ENCODE measurements around the gene KRTAP2-3.
"Not testable (repeated sequence)": the region's sequence is repeated elsewhere in the genome, so short reads cannot be mapped to it uniquely, and the experiment has no call there.

The KRTAP2-3 gene

GRCh38 chr17:41060052-41060604, at the start of gene KRTAP2-3:
KRTAP2-3 (minus strand) TSS chr17:41060114; CDS start chr17:41060050, 64 bp downstream.
- DNase-seq (ENCODE audit: low read depth), result no peak

GRCh38 chr17:41108728-41109386, 48.9 kb upstream of the KRTAP2-3 start:
- not testable (repeated sequence) for H3K4me3 ChIP-seq (ENCODE audit: low read depth, low read length); DNase-seq (ENCODE audit: low read depth)

More at GRCh38 chr17:41060052-41060604, at the start of gene KRTAP2-3:
- no peak for TF ChIP-seq CTCF (IDR thresholded peaks at IDR 0.05; ENCODE audit: insufficient read depth, low read depth, low read length, missing control alignments)
- H3K4me3 ChIP-seq (ENCODE audit: low read depth, low read length), result no peak within 1 kb of the TSS

- TF ChIP-seq CTCF (IDR thresholded peaks at IDR 0.05; ENCODE audit: insufficient read depth, low read depth, low read length, missing control alignments), result no peak
- no peak overlapping the region for H3K4me3 ChIP-seq (ENCODE audit: low read depth, low read length)
- DNase-seq (ENCODE audit: low read depth), result no peak
Measured at GRCh38 chr17:41107941-41108450, 48.1 kb upstream of the KRTAP2-3 start.

- not testable (repeated sequence) for DNase-seq (ENCODE audit: low read depth)
Measured at GRCh38 chr17:41105347-41105746, 45.4 kb upstream of the KRTAP2-3 start, which contains the start of gene KRTAP4-9. KRTAP4-9 (plus strand) TSS chr17:41105389; CDS start chr17:41105389, 0 bp downstream.

GRCh38 chr17:41104386-41105038, 44.6 kb upstream of the KRTAP2-3 start:
- not testable (repeated sequence) for H3K4me3 ChIP-seq (ENCODE audit: low read depth, low read length)

More at GRCh38 chr17:41105347-41105746, 45.4 kb upstream of the KRTAP2-3 start, which contains the start of gene KRTAP4-9:
- not testable (repeated sequence) for H3K4me3 ChIP-seq (ENCODE audit: low read depth, low read length)

DNA sequence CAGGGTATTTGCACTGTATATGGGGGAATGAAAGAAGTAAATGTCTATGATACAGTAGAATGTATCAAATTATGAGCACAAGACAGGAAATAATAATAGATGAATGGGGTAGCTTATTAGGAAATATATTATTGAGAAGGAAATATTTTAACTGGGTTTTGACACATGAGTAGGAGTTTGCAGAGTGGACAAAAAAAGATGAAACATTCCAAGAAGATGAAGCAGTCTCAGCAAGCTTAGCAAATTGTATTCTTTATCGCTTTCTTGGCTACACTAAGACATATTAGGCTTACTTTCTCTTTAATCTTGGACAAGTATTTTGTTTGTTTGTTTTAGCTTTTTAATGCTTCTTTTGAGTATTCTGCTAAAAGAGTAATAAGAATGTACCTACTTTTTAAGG, 44.0 kb upstream of the KRTAP2-3 start:
- no peak overlapping the region for H3K4me3 ChIP-seq (ENCODE audit: low read depth, low read length)
- no peak for DNase-seq (ENCODE audit: low read depth)

More at GRCh38 chr17:41104386-41105038, 44.6 kb upstream of the KRTAP2-3 start:
- DNase-seq (ENCODE audit: low read depth), result not testable (repeated sequence)

DNA sequence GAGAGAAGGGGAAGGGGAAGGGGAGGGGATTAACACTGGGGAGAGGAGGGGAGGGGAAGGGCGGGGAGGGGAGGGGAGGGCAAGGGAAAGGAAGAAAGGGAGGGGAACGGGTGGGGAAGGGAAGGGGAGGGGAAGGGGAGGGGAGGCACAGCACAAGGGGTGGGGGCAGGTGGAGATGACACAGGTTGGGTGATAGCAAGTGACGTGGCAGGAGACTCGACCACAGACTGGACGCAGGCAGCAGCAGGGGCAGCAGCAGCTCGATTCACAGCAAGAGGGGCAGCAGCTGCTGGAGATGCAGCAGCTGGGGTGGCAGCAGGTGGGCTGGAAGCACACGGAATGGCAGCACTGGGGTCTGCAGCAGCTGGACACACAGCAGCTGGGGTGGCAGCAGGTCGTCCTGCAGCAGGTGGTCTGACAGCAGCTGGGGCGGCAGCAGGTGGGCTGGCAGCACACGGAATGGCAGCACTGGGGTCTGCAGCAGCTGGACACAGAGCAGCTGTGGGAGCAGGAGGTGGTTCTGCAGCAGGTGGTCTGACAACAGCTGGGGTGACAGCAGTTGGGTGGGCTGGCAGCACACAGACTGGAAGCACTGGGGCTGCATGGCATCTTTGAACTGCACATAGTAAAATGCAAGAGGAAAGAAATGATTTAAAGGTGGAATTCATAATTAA, 41.8 kb upstream of the KRTAP2-3 start, which contains the start of gene KRTAP4-16:
Gene KRTAP4-16, minus strand, starts transcription at position 624 of the 674 bp plus-strand sequence. Its CDS starts 0 bp downstream, at position 624.
- no peak for DNase-seq (ENCODE audit: low read depth)
- no peak for TF ChIP-seq CTCF (IDR thresholded peaks at IDR 0.05; ENCODE audit: insufficient read depth, low read depth, low read length, missing control alignments)
- no peak within 1 kb of the TSS for H3K4me3 ChIP-seq (ENCODE audit: low read depth, low read length)

More for the DNA sequence above, 44.0 kb upstream of the KRTAP2-3 start:
- TF ChIP-seq CTCF (IDR thresholded peaks at IDR 0.05; ENCODE audit: insufficient read depth, low read depth, low read length, missing control alignments), result no peak

GRCh38 chr17:41099682-41100480, 40.0 kb upstream of the KRTAP2-3 start:
- H3K4me3 ChIP-seq (ENCODE audit: low read depth, low read length); DNase-seq (ENCODE audit: low read depth): not testable (repeated sequence)

Measured in GM12865 (cell line).